Right renal pelvis (tissue), 4 donors: ENCODE measurements around the gene TLX2. TPM values are rescaled to one million over a fixed set of nuclear protein-coding genes. Genes with fewer than 3 reads are reported as not detected.

Experiments
- DNase-seq, 4 donors: peaks; one replicate each; pipeline ENCODE4 v3.0.0-alpha.2; 2013; ENCODE audit warnings: low read depth in 4 of 4, low spot score in 3 of 4, missing footprints in 1 of 4
- polyA plus RNA-seq, 4 donors: library from polyadenylated mRNA; unstranded; fragments of 120-200 nt; gene quantifications; one replicate each; pipeline ENCODE4 v1.2.1, GENCODE V29; 2013; ENCODE audit not compliant: insufficient read length in 4 of 4

TLX2 gene
- polyA plus RNA-seq, 4 donors, result 0.26 TPM; not detected in 3

- no peak for DNase-seq
Measured at GRCh38 chr2:74530239-74531187, 16.3 kb downstream of the TLX2 start.

GRCh38 chr2:74531666-74532065, 17.4 kb downstream of the TLX2 start:
- DNase-seq, result no peak

- no peak for DNase-seq
Measured at GRCh38 chr2:74532222-74532621, 18.0 kb downstream of the TLX2 start.

GRCh38 chr2:74533464-74533863, 19.2 kb downstream of the TLX2 start:
- DNase-seq, result no peak

GRCh38 chr2:74534411-74534810, 20.2 kb downstream of the TLX2 start:
- no peak for DNase-seq

- DNase-seq, result no peak
Measured at GRCh38 chr2:74535440-74535965, 21.3 kb downstream of the TLX2 start.

- DNase-seq, result no peak
Measured at GRCh38 chr2:74536166-74536950, 22.1 kb downstream of the TLX2 start.

GRCh38 chr2:74537140-74537539, 22.9 kb downstream of the TLX2 start:
- DNase-seq, result no peak

GRCh38 chr2:74538881-74539339, 24.7 kb downstream of the TLX2 start:
- DNase-seq, result no peak

GRCh38 chr2:74540291-74540690, 26.0 kb downstream of the TLX2 start:
- DNase-seq, result no peak

GRCh38 chr2:74542978-74543377, 28.7 kb downstream of the TLX2 start:
- no peak for DNase-seq

- DNase-seq, result no peak
Measured at GRCh38 chr2:74544634-74545033, 30.4 kb downstream of the TLX2 start.

- DNase-seq, result no peak
Measured at GRCh38 chr2:74546004-74546403, 31.8 kb downstream of the TLX2 start.

- DNase-seq, result no peak
Measured at GRCh38 chr2:74548285-74548899, 34.1 kb downstream of the TLX2 start.

GRCh38 chr2:74548900-74549826, 34.9 kb downstream of the TLX2 start:
- DNase-seq, result peak in 1 of 4 donors; percentile 32

GRCh38 chr2:74550231-74550630, 36.0 kb downstream of the TLX2 start:
- DNase-seq, result no peak

GRCh38 chr2:74551530-74551929, 37.3 kb downstream of the TLX2 start:
- DNase-seq, result no peak

- no peak for DNase-seq
Measured at GRCh38 chr2:74551942-74552913, 38.0 kb downstream of the TLX2 start.
